GM12878 (cell line): ENCODE data around the gene NANOS1.

ENCODE experiments used
- BCLAF1 ChIP-seq: fragments of 450-650 bp; IDR thresholded peaks from 2 replicates; pipeline ENCODE4 v1.6.1; 2017; ENCODE audit warnings: antibody characterized with exemption, mild to moderate bottlenecking, moderate library complexity
- CTCF ChIP-seq, 3 experiments: IDR thresholded peaks in 2 of 3; conservative IDR thresholded peaks in 1 of 3; 2 replicates each; pipeline ENCODE4 v1.5.1; 2011; ENCODE audit warnings: low read depth in 3 of 3, low read length in 3 of 3, mild to moderate bottlenecking in 3 of 3, control low read depth in 2 of 3, moderate library complexity in 2 of 3, inconsistent platforms in 1 of 3, mixed read lengths in 1 of 3; ENCODE audit not compliant: control insufficient read depth in 2 of 3, insufficient read depth in 1 of 3; ENCODE audit errors: extremely low read depth in 1 of 3
- EP300 ChIP-seq, 2 experiments: fragments of 150-350 bp in 1 of 2; IDR thresholded peaks; 2 replicates each; pipeline ENCODE4 v1.6.1; 2011 to 2012; ENCODE audit warnings: low read depth in 2 of 2, low read length in 2 of 2, borderline replicate concordance in 1 of 2, improper control_type of control experiment in 1 of 2, inconsistent platforms in 1 of 2; ENCODE audit not compliant: control insufficient read depth in 1 of 2
- ESRRA ChIP-seq: IDR thresholded peaks from 2 replicates; pipeline ENCODE4 v1.6.1; 2012; ENCODE audit warnings: mild to moderate bottlenecking, low read length, improper control_type of control experiment
- KDM1A ChIP-seq: fragments of 200-600 bp; sonication (generic); IDR thresholded peaks from 2 replicates; pipeline ENCODE4 v1.6.1; 2016; ENCODE audit warnings: borderline replicate concordance
- POLR2AphosphoS5 ChIP-seq: IDR thresholded peaks from 2 replicates; pipeline ENCODE4 v1.6.1; 2011; ENCODE audit warnings: mild to moderate bottlenecking, low read length, inconsistent platforms
- RAD21 ChIP-seq: IDR thresholded peaks from 2 replicates; pipeline ENCODE4 v1.6.1; 2011; ENCODE audit warnings: mild to moderate bottlenecking, low read depth, low read length, moderate library complexity; ENCODE audit not compliant: insufficient read depth
- SMAD1 ChIP-seq: fragments of 450-650 bp; IDR thresholded peaks from 2 replicates; pipeline ENCODE4 v1.6.1; 2018; ENCODE audit warnings: mild to moderate bottlenecking, low read depth; ENCODE audit not compliant: partially characterized antibody
- STAT1 ChIP-seq: fragments of 450-650 bp; conservative IDR thresholded peaks from 2 replicates; pipeline ENCODE4 v1.6.1; 2014; ENCODE audit warnings: antibody characterized with exemption, mild to moderate bottlenecking
- ZNF592 ChIP-seq: fragments of 450-650 bp; IDR thresholded peaks from 2 replicates; pipeline ENCODE4 v1.6.1; 2017; ENCODE audit warnings: mild to moderate bottlenecking, moderate library complexity
- ZSCAN29 ChIP-seq: fragments of 450-650 bp; IDR thresholded peaks from 2 replicates; pipeline ENCODE4 v1.6.1; 2017; ENCODE audit warnings: mild to moderate bottlenecking, moderate library complexity
- TF ChIP-seq, protein P1 (sequence below): IDR thresholded peaks from 2 replicates; pipeline ENCODE4 v1.6.1; 2012; ENCODE audit warnings: mild to moderate bottlenecking, low read depth, low read length

GRCh38 chr10:118985576-118985975 lies 43.9 kb upstream of the NANOS1 start:
- TF ChIP-seq EP300 (IDR thresholded peaks at IDR 0.05; ENCODE audit: borderline replicate concordance in 1 of 2, control insufficient read depth in 1 of 2, low read depth in 2 of 2, low read length in 2 of 2) (no peak), STAT1 (no peak), KDM1A (no peak), ZSCAN29 (no peak), SMAD1 (no peak), RAD21 (no peak), CTCF (IDR thresholded peaks at IDR 0.05 in 2 of 3, conservative IDR thresholded peaks at IDR 0.05 in 1 of 3; ENCODE audit: control insufficient read depth in 2 of 3, extremely low read depth in 1 of 3, insufficient read depth in 1 of 3, low read depth in 3 of 3, low read length in 3 of 3) (no peak), ESRRA (no peak), ZNF592 (no peak), POLR2AphosphoS5 (no peak), BCLAF1 (no peak)
- TF ChIP-seq, protein P1, sequence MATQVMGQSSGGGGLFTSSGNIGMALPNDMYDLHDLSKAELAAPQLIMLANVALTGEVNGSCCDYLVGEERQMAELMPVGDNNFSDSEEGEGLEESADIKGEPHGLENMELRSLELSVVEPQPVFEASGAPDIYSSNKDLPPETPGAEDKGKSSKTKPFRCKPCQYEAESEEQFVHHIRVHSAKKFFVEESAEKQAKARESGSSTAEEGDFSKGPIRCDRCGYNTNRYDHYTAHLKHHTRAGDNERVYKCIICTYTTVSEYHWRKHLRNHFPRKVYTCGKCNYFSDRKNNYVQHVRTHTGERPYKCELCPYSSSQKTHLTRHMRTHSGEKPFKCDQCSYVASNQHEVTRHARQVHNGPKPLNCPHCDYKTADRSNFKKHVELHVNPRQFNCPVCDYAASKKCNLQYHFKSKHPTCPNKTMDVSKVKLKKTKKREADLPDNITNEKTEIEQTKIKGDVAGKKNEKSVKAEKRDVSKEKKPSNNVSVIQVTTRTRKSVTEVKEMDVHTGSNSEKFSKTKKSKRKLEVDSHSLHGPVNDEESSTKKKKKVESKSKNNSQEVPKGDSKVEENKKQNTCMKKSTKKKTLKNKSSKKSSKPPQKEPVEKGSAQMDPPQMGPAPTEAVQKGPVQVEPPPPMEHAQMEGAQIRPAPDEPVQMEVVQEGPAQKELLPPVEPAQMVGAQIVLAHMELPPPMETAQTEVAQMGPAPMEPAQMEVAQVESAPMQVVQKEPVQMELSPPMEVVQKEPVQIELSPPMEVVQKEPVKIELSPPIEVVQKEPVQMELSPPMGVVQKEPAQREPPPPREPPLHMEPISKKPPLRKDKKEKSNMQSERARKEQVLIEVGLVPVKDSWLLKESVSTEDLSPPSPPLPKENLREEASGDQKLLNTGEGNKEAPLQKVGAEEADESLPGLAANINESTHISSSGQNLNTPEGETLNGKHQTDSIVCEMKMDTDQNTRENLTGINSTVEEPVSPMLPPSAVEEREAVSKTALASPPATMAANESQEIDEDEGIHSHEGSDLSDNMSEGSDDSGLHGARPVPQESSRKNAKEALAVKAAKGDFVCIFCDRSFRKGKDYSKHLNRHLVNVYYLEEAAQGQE = no peak
